GM18858 (cell line): ENCODE data around the gene ZNF622.
"Not testable (repeated sequence)": the region's sequence is repeated elsewhere in the genome, so short reads cannot be mapped to it uniquely, and the experiment has no call there.

Experiments used
- ATAC-seq: cut with Tn5 transposase; IDR thresholded peaks from one replicate; pipeline ENCODE4 v1.9.1; 2021; ENCODE audit not compliant: unreplicated experiment

The ZNF622 gene

GRCh38 chr5:16436065-16436682, 29.4 kb downstream of the ZNF622 start:
- not testable (repeated sequence) for ATAC-seq

- no peak for ATAC-seq
These were observed 34.1 kb downstream of the ZNF622 start for GRCh38 chr5:16431490-16431889.

GRCh38 chr5:16430349-16431089, 35.1 kb downstream of the ZNF622 start:
- no peak for ATAC-seq

GRCh38 chr5:16428359-16428758, 37.2 kb downstream of the ZNF622 start:
- ATAC-seq, result no peak

- no peak for ATAC-seq
These were observed 38.0 kb downstream of the ZNF622 start for GRCh38 chr5:16427587-16427986.

GRCh38 chr5:16418471-16418922, 47.1 kb downstream of the ZNF622 start:
- no peak for ATAC-seq

- ATAC-seq, result no peak
These were observed 48.1 kb downstream of the ZNF622 start for GRCh38 chr5:16417398-16418074.

- ATAC-seq, result no peak
These were observed 50.7 kb downstream of the ZNF622 start for GRCh38 chr5:16414861-16415260.

- ATAC-seq, result no peak
These were observed 52.3 kb downstream of the ZNF622 start for GRCh38 chr5:16413166-16413860.

- ATAC-seq, result no peak
These were observed 53.0 kb downstream of the ZNF622 start for GRCh38 chr5:16412556-16412955.

- ATAC-seq, result no peak
These were observed 53.7 kb downstream of the ZNF622 start for GRCh38 chr5:16411741-16412455.

GRCh38 chr5:16411235-16411634, 54.4 kb downstream of the ZNF622 start:
- no peak for ATAC-seq

GRCh38 chr5:16410338-16410737, 55.3 kb downstream of the ZNF622 start:
- no peak for ATAC-seq

GRCh38 chr5:16406630-16407029, 59.0 kb downstream of the ZNF622 start:
- ATAC-seq, result no peak

- no peak for ATAC-seq
These were observed 59.6 kb downstream of the ZNF622 start for GRCh38 chr5:16406023-16406422.
